NCI-H82 treated with DMSO at 0.1 percent for 48 hours (cell line): ENCODE results near the gene CBX8.

ENCODE experiments used
- DNase-seq: peaks from one replicate; lab custom pipeline; 2025; ENCODE audit not compliant: unreplicated experiment; lab: John Stamatoyannopoulos, UW

Gene CBX8

DNA sequence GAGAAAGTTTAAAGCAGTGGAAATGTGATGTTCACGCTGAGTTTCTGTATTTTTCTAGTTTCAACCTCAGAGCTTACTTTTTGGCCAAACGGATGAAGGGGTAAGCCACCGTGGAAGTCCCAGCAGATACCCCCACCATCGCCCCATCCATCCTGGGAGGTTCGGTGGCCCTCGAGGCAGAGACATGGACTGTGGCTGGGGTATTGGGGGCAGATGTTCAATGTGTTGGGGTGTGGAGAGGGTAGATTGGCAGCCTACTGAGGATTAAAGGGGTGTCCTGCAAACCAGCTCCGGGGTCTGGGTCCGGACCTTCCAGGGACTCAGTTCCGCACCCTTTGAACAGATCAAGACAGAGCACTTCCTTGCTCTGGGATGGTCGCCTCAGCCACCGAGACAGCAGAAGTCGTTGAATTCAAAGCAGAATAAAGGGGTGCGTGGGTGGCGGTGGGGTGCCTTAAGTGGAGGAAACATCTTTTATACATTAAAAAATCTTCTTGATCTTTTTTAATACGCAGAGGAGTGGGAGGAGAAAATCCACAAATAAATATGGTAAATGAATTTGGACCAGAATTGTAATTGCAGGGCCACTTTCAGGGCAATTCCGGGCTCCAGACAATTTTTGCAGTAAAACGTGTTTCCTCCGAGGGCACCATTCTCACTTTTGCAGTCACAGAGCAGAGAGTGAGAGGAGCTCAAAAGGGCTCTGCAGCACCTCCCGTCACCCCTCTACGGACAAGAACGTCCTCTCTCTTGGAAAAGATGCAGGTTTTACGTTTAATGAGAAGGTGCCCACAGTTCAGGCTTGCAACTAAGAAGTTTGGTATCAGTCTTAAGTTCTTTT, 8.2 kb upstream of the CBX8 start:
- no peak for DNase-seq

- no peak for DNase-seq
Observed at GRCh38 chr17:79803997-79804855, 7.3 kb upstream of the CBX8 start.

- no peak for DNase-seq
Observed at GRCh38 chr17:79803421-79803996, 6.6 kb upstream of the CBX8 start.

GRCh38 chr17:79802736-79803420, 6.0 kb upstream of the CBX8 start:
- DNase-seq = no peak

GRCh38 chr17:79802039-79802735, 5.3 kb upstream of the CBX8 start:
- DNase-seq = no peak

GRCh38 chr17:79801156-79802038, 4.5 kb upstream of the CBX8 start:
- no peak for DNase-seq

DNA sequence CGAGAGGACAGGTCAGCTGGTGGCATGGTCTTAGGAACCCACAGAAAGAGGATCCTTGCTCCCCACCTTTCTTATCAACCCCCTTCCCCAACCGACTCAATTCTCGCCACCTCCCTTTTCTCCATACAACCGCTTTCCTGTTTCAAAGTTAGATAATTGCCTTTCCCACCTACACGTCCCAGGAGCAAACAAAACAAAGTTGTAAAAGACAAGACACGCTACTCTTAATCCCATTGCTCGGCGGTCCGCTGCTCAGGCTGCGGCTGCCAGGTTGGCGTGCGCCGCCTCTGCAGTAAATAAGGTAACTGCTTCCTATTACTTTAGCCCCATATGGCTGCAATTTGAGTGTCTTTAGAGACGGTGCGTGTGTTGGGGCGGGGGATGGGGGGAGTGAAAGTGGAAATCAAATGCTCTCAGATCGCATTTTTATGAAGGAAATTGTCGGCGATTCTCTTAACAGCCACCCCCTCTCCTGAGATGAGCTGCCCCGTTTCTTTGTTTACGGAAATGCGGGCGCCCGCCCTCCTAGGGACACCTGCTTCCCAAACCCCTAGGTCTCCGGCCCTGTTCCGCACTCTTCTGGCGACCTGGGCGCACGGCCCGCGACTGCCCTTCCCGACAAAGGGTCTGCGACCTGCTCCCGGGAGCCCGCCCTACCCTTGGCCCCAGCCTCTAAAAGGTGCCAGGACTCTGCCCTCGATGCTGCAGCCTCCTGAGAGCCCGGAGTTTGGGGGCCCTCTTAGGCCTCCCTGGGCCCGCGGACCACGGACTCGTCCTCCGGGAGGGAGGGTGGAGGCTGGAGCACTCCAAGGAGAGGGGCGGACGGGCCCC, 3.7 kb upstream of the CBX8 start:
- DNase-seq = peak; percentile 73

DNA sequence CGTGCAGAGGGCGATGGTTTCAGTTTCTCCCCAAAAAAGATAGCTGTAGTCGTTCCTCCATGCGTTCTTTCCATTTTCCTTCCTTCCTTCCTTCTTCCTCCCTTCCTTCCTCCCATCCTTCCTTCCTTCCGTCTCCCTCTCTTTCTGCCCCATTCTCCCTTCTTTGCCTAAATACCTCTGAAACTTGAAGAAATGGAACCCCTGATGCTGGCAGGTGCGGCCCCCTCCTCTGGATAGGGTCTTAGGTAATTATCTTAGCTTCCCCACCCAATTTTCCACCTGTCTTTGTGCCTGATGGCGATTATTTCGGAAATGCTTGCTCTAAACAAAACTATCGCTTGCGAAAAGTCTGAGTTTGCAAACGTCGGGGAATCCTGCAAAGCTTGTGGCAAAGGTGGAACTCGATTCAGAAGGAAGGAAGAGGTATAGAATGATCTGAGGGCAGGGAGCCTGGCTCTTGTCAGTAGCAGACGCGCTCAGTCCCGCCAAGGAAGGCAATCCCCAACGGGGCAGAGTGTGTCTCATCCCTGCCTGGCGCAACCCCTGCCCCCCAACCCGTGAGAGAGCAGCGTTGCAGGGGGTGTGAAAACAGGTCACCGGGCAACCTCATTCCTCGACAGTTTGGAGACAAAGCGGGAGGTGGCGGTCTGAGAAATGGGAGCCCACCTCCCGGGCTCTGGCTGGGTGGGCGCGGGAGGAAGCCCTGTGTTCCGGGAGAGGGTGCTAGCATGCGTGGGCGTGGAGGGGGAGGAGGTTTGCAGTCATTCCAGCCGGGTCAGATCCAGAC, 2.9 kb upstream of the CBX8 start:
- no peak for DNase-seq

DNA sequence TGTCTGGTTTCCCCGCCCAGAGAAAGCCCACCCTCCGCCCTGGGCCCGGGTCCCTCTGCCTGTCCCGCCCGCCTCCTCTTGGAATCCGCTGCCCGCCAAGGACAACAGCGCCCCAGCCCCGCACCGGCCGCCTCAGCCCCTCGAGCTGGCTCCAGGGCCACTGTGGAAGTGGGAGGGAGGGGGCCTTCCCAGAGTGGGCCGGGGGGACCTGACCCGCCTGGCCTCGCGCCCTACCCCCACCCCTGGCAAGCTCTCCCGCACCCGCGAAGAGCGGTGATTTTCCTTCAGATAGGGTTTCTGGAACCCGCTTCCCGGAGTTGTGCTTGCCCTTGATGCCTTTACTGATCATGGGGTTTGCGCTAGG, 2.3 kb upstream of the CBX8 start:
- DNase-seq = no peak

- no peak for DNase-seq
Observed at GRCh38 chr17:79798299-79799173, 1.7 kb upstream of the CBX8 start.

GRCh38 chr17:79797492-79798298, 818 bp upstream of the CBX8 start:
- no peak for DNase-seq

DNA sequence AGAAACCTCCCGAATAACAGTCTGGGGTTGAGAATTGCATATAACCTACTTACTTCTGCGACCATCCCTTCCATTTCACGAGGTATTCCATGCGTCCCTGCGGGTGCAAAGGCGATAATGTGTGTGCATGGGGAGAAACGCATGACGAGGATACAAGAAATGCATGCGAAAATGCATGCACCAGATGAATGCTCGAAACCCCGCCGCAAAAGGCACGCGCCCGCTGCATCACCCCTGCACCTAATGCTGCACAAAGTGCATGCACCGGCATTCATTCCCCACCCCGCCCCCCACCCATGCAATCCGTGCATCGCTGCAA, 474 bp downstream of the CBX8 start:
- DNase-seq = no peak

- DNase-seq = no peak
Observed at GRCh38 chr17:79795795-79796443, 958 bp downstream of the CBX8 start.

GRCh38 chr17:79794659-79795511, 2.0 kb downstream of the CBX8 start:
- DNase-seq = no peak

DNA sequence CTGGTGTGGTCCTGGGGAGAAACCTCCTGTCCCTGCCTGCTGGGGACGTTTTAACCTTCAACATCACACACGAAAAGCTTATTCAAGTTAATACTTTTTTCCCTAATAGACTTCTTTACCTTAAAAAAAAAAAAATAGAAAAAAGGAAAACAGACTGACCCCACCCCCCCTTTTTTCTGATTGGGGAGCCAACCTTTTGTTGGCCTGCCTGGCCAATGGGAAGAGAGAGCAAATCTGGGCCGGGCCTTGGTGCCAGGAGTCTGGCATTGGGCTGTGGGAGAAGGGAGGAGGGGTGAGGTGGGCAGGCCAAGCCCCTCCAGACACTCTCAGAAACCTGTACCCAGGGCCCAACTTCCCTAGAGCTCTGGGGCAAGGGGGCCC, 3.0 kb downstream of the CBX8 start:
- peak; percentile 36 for DNase-seq
